HG02870 (cell line): ENCODE measurements around the gene SNX25.
A peak's percentile ranks its signal among the peaks of the same experiment; 100 is the strongest.
"Not testable (repeated sequence)": the region's sequence is repeated elsewhere in the genome, so short reads cannot be mapped to it uniquely, and the experiment has no call there.

ENCODE experiments used
- ATAC-seq: cut with Tn5 transposase; IDR thresholded peaks from one replicate; pipeline ENCODE4 v1.9.1; 2021; ENCODE audit warnings: mild to moderate bottlenecking, moderate library complexity; ENCODE audit not compliant: unreplicated experiment

SNX25 gene

DNA sequence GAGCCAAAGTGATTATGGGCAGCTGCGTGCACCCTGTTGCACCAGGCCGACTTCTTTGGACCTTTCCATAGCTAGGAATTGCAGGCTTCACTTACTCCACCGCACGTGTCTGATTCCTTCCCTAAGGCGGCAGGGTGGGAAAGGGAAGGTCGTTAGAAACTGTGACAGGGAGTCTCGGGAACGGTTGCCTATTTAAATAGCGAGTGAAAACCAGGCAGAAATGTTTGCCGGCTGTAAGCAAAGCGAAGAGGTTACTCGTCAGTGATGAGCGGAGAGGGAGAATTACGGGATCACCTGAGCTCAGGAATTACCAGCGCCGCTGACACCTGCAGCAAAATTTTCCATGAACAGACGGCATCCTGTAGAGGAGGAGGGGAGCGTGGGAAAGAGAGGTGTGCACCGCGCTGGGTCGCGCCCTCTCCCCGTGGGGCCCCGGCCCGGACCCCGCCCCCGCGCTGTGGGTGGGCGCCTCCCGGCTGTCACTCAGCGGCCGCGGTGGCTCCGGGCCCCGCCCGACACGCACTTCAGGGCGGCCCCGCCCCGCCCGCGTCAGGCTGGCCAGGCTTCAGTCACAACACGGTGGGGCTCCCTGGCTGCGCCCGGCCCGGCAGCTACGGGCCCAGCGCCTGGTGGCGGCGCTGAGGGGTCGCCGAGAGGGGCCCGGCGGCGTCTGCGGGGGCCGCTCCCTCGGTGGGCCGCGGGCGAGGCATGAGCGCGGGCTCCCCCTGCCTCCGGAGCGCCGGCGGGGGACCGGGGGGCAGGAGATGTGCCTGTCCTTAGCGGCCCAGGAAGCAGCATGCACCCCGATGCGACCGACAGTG lies at the start of gene SNX25:
SNX25 (plus strand) TSS at position 568 of the 821 bp plus-strand sequence; CDS start at position 797, 229 bp downstream.
- ATAC-seq, result peak; percentile 66

DNA sequence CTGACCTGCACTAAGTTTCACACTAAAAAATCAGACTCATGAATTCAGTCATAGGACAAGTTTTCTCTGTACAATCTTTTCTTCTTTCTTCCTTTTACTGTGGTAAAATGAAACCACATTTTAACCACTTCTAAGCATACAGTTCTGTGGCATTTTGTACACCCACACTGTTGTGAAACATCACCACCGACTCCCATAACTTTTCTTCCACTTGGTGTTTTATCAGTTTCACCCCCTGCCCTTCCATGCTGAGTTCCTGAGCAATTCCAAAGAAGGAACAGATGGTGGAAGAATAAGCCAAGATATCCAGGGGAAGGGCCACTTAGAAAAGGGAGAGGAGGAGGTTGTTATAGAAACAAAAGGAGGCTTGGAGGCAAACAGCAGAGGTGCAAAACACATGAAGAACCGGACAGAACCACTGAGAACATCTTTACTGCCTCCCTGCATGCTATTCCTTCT lies 43.8 kb upstream of the SNX25 start:
- ATAC-seq, result peak; percentile 98

DNA sequence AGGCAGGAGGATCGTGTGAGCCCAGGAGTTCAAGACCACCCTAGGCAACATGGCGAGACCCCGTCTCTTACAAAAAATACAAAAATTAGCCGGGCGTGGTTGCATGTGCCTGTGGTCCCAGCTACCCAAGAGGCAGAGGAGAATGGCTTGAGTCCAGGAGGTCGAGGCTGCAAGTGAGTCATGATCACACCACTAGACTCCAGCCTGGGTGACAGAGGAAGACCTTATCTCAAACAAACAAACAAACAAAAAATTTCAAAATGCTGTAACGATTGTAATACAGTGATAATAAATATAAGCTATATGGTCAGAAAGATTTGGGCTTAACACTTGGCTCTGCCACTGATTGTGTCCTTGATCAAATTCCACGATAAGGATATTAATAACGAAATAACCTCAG lies 42.2 kb upstream of the SNX25 start:
- no peak for ATAC-seq

DNA sequence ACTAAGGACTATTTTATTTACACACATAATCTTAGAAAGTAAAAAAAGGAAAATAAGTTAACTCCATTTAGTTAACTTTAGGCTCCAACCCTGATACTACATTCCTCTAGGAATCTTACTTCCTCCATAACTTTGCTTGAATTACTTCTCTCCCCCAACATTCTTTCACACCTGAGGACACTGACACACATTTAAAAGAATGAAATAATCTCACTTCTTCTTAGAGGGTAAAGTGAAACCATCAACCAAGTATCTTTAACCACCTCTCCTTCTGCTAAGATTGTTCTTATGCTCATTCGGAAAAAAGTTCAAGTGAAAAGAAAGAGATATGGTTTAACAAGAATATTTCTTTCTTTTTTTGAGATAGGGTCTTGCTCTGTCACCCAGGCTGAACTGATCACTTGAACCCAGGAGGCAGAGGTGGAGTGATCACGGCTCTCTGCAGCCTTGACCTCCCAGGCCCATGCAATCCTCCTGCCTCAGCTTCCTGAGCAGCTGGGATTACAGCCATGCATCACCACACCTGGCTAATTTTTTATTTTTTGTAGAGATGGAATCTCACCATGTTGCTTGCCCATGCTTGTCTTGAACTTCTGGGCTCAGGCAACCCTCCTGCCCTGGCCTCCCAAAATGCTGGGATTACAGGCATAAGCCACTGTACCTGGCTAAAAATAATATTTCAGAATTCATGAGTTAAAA lies 37.9 kb upstream of the SNX25 start:
- peak; percentile 84 for ATAC-seq

DNA sequence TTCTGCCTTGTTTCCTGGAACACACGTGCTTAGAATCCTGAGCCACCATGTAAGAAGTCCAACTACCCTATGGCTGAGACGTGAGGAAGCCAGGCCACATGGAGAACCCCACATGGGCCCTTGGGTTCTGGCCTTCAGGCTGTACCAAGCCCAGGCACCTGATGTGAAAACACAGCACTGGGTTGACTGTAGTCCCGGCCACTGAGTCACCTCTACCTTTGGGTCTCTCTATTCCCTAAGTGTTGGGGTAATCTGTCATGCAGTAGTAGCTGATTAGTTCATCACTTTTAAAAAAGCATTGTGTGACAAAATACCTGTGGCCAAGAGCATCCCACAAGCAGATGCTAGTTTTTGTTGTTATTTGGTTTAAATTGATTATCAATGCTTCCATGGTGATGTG lies 29.9 kb upstream of the SNX25 start:
- no peak for ATAC-seq

DNA sequence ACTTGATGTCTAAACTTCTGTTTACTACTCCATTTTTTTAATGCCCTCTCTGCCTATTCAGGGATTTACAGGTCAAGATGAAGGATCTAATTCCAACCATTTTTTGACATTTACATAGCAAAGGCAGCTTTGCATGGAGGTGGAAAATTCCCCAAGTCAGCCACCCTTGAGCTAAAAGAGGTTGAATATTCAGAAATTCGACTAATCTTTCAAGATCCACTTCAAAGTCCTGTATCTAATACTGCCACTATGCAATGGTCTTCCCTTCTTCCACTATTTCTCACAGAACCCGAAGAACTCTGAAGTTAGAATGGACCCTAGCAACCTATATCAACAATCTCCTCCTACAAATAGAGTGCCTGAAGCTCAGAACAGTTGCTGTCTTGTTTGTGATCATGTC lies 27.2 kb upstream of the SNX25 start:
- ATAC-seq, result no peak

DNA sequence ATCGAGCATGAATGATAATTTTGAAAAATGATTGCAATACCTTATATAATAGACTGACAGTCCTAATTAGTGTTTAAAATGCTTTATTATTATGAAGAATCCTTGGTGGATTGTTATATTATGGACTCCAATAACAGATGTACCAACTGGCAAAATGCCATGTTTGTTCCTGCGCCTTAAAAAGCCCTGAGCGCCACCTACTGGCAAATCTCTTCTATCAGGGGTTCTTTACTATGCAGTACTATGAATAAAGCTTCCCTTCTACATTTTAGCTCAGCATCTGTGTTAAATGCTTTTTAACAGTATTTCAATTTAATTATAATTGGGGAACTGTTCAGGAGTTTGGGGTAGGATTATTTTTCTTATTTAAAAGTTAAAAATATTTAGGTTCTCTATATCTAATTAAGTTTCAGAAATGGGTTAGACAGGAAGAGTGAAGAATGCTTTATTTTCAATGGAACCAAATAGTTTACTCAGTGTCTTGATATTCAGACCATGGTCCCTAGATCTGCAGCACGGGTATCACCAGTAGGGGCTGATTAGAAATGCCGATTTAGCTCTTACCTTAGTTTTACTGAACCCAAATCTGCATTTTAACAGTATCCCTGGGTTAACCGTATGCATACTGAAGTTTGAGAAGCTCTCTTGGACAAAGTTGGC lies 25.6 kb upstream of the SNX25 start:
- peak; percentile 49 for ATAC-seq

DNA sequence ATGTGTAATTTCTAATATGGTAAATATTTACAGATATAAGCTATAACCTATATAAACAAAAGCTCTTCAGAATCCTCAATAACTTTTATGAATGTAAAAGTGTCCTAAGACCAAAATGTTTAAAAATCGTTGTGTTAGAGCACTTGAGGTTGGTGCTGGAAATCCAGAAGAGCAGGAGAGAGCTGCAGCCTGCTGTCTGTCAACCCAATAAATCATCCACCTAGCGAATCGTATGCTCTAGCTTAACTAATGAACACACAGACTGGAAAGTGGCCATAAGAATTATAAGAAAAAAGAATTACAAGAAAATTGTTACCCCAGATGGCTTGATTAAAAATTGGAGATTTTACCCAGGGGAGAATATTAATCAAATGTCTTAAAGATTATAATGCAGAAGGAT lies 22.6 kb upstream of the SNX25 start:
- ATAC-seq, result no peak

DNA sequence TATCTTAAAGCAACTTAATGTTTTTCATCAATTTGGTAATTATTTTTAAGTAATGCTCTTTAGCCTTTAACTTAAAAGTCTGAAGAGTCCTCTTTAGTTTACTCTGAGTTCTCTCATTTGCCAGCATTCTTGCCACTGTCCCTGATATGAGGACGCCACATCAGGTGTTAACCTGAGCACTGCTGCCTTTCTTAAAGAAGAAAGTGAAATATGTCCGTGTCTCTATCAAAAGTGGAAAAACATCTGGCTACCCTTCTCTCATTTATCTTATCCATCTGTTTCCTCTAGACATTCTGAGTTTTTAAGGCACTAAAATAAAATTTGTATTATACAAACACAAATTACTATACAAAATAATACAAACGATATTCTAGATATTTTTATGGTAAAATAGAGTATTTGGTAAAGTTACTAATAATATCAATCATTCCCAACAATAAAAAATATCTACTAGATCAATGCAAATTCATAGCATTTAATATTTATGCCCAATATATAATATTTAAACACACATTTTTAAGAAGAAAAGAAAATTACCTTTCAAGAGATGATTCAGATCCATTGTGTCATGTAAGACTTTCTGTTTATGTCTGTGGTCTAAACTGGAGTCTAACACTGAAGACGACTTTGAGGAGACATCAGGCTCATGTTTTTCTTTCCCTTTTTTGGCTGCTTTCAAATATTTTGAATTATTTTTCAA lies 19.6 kb upstream of the SNX25 start:
- no peak for ATAC-seq

DNA sequence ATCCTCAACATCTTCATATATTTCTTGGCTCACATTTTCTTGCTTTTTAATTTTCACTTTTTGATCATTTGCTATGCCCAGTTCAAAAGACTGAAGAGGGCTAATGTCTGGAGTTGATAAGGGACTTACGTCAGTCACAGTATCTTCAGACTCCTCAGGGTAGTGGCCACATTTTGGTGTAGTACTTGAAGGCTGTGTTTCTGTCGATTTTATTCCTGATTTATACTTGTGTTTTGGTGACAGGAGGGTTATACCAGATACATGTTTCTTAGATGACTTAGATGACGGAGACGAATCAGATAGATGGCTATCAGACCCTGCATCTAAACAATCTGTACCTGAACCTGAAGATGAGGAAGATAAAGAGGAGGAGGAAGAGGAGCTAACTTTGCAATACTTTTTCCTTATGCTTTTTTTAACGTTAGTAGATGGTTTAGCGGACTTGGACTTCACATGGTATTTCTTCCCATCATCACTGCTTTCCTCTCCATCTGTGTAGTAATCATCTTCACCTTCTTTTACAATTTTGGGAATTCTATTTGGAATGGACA lies 19.0 kb upstream of the SNX25 start:
- no peak for ATAC-seq

DNA sequence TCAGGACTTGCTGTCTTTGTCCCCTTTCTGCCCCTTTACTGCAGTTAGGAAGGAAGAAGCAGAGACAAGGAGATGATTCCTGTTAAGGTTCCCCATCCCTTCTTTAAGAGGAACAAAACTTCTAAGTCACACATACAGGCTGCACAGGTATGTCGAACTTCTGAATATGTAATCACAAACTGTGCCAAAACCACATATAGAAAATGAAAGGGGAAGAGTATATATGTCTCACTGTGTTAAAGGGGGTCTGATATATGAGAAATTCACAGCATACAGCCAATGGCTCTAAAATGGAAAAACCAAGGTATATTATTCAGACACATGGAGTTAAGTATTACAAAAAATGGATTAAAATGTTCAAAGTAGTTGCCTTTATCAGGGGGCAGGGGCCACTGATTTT lies 17.3 kb upstream of the SNX25 start:
- peak; percentile 81 for ATAC-seq

DNA sequence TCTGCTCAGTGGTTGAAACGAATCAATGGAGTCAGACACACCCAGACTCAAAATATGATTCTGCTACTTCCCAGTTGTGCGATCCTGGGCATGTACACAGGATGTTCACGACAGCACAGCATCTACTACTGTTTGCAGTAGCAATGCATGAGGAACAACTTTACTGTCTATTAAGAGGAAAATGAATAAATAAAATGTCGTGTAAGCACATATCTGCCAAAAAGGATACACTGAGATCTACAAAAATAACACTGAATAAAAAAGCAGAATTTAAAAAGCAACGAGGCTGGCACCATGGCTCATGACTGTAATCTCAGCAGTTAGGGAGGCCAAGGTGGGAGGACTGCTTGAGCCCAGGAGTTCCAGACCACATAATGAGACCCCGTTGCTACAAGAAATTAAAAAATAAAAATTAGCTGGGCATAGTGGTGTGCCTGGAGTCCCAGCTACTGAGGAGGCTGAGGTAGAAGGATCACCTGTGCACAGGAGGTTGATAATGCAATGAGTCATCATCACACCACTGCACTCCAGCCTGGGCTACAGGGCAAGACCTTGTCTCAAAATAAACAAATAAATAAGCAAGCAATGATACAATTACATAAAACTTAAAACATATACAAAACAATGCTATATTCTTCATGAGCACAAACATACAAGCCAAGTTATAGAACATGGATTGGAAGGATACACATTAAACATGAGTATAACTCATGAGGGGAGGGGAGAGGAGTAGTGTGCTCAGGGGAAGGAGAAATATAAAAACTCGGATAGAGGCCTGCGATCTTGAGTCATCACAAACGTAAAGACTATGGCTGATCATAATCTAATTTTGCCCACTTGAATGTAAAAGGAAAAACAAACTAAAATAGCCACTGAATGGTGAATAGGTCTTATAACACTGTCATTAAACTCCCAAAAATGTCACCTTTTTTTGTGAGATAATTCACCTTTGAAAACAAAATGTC lies 14.2 kb upstream of the SNX25 start:
- no peak for ATAC-seq

DNA sequence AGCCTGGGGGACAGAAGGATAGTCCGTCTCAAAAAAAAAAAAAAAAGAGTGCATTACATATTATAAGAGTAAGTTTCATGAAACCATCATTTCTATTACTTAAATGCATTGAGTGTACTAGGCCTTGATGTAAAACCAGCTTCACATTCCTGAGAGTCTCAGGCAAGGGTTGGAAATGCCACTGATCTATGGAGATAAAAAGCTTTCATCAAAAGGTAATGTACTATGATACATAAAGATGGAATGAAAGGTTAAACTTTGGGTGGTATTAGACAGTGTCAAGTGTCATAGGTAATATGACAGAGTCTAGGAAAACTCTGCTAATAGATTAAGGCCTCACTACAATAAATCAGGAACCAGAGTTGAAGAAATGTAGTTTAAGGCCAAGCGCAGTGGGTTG lies 13.0 kb upstream of the SNX25 start:
- no peak for ATAC-seq

DNA sequence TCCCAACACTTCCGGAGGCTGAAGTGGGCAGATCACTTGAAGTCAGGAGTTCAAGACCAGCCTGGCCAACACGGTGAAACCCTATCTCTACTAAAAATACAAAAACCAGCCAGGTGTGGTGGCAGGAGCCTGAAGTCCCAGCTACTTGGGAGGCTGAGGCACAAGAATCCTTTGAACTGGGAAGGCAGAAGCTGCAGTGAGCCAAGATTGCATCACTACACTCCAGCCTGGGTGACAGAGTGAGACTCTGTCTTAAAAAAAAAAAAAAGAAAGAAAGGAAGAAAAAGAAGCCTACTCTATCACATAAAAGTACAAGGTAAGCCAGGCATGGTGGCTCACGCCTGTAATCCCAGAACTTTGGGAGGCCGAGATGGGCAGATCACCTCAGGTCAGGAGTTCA lies 11.2 kb upstream of the SNX25 start:
- ATAC-seq, result not testable (repeated sequence)

DNA sequence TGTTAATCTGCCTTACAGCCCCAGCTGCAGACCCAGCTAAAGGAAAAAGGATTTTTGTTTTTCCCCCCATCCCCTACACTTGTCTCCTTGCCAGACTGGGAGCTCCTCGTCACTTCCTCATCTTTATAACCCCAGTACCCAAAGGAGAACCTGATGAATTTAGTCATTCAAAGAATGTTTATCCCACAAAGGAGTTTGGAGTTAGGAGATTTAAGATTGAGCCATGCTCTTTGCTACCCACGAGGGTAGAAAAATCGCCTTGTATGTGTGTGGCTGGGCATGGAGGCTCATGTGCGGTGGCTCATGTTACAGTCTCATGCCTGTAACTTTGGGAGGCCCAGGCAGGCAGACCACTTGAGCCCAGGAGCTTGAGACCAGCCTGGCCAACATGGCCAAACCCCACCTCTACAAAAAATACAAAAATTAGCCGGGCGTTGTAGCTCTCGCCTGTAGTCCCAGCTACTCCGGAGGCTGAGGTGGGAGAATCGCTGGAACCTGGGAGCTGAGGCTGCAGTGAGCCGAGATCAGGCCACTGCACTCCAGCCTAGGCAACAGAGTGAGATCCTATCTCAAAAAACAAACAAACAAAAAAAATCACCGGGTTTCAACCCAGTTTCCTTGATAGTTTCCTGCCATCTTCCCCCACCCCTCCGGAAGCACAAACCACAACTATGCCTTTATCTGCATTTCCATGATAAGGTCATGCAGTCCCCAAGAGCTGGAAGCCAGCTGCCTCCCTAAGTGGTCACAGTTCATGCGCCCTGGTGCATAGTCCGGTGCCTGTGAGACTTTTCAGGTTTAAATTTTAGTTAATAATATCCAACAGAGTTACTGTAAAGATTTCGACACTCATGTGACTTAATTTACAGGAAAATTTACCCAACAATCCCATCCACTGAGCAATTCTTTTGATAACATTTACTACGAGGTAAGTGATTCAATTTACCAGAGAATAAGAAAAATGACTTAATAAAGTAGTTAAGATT lies 7.1 kb upstream of the SNX25 start:
- ATAC-seq, result no peak

DNA sequence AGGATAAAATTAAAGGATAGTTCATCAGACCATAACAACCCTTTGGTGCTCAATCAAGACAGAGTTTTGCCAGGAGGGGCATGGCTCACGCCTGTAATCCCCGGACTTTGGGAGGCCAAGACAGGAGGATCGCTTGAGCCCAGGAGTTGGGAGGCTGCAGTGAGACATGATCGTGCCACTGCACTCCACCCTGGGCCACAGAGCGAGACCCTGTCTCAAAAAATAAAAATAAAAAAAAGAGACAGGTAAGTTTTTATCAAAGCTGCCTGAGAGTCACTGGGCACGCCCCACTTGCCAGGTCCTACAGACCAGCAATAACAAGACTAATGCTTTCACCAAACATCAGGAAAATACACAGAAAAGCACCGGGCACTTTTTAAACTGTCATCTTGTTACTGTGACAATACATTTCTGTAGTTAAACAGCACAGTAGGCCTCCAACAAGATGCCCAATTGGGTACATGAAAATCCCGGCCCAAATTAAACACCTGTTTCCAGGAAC lies 6.4 kb upstream of the SNX25 start:
- ATAC-seq, result peak; percentile 6

DNA sequence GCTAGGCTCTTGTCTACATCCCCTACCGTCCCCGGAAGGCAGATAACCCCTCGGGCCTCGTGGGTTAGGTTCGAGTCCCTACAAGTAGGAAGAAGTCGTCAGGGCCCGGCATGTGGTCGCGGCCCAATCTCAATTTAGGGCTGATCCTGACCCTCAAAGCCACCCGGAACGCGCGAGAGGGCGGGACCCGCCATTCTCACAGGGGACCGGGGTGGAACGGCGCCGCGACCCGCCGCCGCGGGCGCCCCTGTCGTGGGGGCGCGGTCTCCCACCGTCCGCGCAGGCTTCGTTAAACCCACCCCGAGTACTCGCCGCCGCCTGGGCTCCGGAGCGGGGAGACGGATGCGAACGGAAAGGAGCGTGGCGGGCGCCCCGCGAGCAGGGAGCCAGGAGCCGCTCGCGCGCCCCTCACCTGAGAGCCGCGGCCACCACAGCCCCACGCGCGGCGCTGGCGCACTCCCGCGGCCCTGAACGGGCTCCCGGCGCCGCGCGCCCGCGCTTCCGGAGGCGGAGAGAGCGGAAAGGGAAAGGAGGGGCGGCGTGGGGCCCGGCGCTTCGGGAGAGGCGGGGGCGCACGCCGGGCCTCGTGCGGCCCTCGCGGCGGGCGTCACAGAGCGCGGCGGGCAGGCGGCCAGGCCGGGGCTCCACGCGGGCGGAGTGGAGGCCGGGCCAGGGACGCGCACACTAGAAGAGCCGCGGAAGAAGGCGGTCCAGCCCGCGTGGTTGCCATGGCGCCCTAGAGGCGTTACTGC lies 5.7 kb upstream of the SNX25 start, which contains the start of gene CFAP97:
CFAP97 (minus strand) TSS at position 515 of the 752 bp plus-strand sequence. CDS start 12,804 bp downstream, outside the sequence.
- peak; percentile 68 for ATAC-seq
